HG03280 (cell line): Measurements from ENCODE around the gene SLC2A1.
A peak's percentile ranks its signal among the peaks of the same experiment; 100 is the strongest.

Source experiments
- ATAC-seq: cut with Tn5 transposase; IDR thresholded peaks from one replicate; pipeline ENCODE4 v1.9.1; 2021; ENCODE audit warnings: mild to moderate bottlenecking, moderate library complexity; ENCODE audit not compliant: unreplicated experiment

The SLC2A1 gene

DNA sequence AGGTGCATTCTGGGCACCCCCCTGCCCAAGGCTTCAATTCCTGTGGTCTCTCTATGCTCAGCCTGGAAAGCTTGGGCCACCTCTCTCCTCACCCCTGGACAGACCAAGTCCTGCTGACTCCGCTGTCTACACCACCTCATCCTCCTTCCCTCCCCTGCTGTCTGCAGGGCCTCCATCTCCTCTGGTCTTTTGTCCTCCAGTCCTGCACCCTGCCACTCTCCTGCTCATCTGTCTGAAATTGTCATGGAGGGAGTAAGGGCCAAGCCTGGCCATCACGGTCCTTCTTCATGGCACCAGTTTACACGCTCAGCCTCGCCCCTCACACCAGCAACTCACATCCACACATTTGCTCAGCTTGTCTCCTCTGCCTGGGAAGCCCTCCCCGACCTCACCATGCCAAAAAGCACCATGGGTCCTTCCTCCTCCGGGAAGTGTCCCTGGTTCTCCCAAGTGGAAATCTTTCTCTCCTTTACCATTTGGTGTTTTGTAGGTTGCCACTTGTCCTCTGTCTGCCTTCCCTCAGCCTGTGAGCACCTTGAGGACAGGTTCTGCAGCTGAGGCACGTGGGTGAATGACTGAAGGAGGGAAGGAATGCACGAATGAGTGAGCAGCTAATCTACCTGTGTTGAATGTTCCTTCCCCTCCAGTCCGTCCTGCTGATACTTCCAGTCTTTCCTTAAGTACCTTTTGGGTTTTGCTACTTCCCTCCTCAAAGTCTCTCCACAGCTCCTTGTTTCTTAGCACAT is 2.1 kb upstream of the SLC2A1 start:
- ATAC-seq: no peak

DNA sequence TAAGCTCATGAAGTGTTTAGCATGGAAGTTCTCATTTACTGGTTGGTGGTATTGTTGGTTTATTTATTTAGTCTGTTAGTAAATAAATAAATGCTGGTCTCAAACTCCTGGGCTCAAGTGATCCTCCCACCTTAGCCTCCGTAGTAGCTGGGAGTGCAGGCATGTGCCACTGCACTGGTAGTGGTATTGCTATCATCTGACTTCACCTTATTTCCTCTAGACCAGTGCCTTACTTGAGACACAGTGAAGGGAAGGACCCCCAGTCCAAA is 1.4 kb upstream of the SLC2A1 start:
- no peak for ATAC-seq

DNA sequence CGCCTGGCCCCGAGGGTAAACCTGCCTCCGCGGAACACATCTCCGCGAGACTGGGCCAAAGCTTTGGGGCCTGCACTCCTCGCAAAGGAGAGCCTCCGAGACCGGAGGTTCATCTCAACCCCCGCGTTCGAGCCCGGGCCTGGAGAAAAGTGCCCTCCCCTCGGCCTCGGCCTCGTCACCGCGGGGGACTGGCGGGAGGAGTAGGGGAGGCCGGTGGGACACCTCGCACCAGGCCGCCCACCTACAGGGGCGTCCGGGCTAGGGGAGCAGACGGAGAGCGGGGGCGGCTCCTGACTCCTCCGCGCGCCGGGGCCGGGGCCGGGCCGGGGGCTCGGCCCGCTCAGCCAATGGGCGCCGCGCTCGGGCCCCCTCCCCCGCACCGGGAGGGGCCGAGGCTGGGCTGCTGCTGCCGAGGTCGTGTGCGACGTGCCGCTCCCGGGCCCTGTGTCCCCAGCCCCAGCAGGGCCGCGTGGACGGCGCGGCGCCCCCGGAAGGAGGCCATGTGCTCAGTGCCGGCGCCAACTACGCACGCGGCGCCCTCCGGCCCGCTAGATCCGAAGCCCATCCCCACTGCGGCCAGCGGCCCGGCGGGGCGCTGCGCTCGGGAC is 684 bp downstream of the SLC2A1 start:
- ATAC-seq: peak; percentile 50

DNA sequence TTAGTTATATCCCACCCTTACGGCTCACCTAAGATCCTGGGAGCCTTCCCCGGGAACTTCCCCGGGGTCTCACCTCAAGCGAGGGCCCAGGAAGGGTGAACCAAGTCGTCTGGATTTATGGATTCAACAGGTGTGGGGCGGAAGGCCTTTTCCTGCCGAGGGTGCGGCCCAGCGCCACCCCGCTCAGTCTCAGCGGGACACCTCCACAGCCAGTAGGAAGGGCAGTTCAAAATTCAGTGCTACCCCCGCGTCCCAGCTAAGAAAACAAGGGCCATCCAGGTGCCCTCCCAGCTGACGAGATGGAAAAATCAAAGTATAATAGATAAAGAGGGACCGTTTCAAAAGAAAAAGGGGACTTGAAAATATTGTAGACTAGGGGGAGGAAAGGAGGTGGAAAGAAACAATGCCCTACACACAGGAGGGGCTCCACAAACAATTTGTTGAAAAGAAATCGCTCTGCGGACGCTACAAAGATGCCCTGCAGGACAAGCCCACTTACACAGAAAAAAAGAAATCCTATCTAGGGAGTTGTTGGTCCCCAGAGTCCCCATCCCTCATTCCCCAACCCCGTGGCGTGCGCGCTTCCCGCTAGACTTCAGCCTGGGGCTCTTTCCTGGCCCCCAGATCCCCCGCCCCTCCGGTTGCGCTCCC is 1.3 kb downstream of the SLC2A1 start:
- no peak for ATAC-seq

DNA sequence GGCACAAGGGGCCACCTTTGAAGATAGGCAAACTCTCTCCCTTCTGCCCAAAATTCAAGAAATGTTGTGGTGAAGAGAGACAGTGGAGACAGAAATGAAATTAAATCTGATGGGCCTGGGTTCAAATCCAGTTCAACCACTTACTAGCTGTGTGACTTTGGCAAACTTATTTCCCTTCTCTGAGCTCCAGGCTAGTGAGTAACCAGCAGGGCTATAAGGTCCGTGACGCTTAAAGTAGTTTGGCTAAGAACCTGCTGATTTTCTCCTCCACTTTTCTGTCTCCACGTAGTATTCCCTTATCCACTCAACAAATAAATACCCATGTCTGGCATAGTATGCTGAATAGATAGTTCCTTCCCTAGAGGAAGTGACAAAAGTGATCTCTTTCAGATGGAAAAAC is 1.9 kb downstream of the SLC2A1 start:
- ATAC-seq: no peak

DNA sequence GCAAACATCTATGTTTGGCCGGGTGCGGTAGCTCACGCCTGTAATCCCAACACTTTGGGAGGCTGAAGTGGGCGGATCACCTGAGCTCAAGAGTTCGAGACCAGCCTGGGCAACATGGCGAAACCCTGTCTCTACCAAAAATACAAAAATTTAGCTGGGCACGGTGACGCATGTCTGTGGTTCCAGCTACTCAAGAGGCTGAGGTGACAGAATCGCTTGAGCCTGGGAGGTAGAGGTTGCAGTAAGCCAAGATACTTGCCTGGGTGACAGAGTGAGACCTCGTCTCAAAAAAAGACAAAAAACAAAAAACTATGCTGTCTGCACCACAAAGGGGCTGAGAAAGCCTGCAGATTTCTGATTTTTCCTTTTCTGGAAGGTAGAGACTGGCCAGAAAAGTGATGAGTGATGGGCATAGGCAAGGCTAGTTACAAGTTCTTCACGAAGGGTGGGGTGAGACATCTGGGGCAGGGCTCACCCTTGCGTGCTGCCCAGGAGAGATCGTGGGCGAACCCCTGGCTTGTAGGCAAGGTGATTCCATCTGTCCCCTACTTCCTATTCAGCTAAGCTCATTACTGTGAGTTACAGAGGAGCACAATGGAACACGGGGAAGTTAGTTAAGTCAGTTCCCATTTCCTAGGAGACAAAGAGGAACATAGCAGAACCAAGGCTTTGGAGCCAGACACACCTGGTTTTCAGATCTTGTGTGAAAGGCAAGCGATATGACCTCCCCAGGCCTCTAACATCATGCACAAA is 3.2 kb downstream of the SLC2A1 start:
- no peak for ATAC-seq

DNA sequence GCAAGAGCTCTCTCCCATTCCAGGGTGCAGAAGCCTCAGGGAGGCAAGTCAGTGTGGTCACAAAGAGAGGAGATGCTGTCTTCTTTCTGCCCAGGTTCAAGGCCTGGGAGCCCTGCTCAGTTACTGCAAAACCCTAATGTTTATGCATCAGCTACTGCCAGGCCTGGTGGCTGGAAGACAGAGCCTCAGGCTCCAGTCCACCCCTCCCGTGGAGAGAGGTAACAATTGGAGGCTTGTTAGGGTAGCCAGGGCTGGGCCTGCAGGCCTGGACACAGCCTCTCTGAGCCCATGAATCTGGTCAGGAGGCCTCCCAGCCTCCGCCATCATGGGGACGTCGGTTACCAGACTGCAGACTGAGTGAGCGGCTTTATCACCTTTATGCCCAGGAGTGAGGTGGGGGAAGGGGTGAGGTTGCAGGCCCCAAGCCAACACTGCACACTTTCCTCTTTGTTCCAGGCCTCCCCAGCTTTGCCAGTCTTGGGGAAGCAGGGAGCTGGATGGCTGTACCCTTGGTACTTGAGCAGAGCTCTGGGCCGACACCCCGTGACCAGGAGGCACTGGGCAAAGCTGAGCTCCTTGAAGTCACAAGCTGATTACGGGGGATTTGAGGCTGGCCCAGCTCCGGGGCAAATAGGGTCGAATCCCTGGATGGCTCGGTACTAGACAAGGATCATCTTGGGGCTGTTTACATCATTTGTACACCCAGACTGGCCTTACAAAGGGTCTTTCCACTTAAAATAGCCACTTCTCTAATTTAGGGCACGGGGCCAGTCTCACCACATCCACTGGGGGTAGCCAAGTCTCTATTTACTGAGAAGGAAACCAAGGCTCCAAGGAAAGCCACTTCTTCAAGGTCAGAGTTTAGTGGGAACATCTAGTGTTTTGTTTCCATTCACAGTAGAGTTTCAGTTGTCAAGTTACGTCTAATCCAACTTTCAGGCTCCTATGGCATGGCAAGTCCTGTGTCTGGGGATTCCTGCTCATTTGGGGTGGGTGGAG is 5.2 kb downstream of the SLC2A1 start:
- no peak for ATAC-seq

DNA sequence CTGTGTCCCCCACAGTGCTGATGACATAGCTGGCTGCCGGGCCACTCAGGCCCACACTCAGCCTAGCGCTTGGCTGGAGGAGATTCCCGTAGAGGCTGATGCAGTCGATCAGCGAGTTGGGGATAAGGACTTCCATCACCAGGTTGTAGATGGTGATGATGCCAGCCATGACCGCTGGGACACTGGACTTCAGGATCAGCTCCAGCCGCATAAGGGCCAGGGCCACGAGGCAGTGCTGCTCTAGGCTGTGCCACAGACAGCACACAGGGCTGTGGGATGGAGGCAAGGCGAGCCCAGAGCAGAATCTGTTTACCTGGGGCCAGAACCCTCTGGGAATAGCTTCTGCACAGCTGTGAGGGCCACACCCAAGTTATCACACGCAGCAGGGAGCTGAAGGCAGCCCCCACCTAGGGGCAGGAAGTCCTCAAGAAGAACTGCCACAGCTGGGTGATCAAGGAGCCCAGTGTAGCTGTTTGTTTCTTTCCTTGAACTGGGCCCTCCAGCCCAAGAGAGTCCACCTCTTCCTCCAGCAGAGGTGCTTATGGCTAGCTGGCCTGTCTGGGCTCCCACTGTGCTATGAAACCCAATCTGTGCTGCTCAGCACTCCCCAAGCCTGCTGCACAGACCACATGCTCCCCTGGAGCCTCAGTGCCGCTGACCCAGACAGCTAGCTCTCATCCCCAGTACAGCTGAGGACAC is 6.2 kb downstream of the SLC2A1 start:
- ATAC-seq: no peak

DNA sequence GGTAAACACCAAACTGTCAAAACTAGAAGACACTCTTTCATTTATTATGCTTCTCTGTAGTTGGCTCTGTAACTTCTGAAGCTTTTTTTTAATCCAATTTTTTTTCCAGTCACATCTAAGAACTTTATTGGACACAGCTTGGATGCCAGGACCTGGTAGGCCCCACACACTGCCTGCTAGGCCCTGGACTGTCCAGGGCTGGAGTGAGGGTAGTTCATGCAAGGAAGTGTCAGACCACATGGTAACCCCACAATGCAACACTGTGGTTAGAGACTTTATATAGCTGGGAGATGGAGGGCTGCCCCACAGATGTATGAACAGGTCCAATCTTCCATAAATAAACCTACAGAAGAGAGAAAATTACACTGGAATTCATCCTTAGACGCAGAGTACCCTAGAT is 7.1 kb downstream of the SLC2A1 start:
- no peak for ATAC-seq

DNA sequence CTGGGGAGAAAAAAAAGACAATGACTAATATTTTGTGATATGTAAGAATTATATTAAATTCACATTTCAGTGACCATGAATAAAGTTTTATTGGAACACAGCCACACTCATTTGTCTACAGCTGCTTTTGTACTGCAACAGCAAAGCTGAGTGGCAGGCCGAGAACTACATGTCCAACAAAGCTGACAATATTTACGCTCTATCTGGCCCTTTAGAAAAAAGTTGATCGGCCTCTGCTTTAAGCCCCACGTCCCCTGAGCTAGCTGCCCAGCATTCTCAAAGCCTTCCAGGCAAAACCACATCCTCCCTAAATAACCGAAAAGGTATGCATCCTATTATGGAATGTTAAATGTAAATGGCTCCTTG is 8.6 kb downstream of the SLC2A1 start:
- ATAC-seq: no peak

DNA sequence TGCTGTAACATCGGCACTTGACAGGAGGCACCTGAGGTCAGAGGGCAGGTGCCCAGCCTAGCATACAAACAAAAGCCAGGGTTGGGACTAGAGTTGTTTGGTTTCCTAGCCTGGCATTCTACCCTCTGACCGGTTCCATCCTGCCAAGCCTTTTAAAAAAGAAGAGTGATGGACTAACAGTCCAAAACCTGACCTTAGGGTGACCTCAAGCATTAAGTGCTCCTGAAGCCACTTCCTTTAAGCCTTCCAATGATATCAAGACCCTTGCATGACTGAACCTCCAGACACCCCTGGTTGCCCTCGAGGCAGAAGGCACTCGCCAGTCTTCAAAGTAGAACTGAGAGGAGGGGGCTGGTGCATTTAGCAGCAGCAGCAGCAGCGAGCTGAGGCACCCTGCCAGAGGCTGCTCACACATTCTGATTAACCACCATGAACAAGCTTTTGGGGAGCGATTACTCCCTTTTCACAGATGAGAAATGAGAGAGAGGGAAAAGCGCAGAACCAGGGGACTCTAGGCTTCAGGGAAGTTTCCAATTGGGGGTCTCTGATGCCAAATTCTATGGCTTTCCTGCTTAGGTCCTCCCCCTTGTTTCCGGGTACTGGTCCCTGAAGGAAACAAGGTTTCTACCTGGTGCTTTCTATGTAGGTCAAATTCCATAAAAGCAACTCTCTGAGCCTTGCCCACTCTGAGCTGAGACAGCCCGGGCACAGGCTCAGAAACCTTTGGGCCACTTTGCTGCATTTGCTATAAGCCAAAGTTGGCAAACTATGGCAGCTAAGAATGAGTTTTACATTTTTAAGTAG is 9.2 kb downstream of the SLC2A1 start:
- no peak for ATAC-seq

DNA sequence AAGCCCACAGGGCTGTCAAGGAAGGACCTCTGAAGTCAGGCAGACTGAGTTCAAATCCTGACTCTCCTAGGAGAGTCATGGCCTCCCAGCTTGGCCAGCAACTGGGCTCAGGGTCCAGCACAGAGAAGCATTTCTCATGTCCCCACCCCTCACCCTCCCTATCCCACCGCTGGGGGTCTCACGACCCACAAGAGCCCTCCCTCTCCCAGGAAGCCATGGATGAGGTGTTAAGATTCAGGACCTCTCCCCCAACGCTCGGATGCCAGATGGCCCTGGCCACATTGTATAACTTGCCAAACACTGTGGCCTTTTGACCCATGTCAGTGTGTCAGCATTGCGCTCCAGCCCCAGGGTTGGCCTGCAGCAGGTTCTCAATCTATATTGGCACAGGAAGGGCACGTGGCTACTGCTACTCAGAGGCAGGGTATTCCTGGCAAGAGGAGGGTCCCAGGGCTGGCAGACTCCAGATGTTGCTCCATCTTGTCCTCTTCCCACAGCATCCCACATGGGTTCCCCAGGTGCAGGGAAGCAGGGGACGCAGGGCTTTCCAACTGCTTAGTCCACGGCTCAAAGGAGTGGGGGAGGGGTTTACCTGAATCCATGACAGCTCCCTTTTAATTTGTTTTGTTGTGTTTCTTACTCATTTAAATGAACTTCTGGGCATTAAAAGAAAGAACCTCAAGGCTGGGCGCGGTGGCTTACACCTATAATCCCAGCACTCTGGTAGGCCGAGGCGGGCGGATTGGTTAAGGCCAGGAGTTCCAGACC is 10.5 kb downstream of the SLC2A1 start:
- no peak for ATAC-seq

DNA sequence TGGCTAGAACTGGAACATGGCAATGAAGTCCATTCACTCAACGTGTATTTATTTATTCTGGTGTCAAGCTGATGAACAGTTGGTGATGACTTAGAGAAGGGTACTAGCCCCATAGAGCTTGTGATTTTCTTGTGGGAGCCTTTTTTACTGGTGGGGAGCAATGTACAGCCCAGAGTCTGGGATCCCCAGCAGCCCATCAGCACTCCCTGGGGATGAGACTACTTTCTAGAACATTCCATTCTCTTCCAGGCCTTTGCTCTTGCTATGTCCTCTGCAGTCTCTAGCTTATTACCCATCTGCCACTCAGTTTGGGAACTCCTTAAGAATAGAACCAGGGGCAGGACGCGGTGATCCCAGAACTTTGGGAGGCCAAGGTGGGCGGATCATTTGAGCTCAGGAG is 11.6 kb downstream of the SLC2A1 start:
- ATAC-seq: no peak

DNA sequence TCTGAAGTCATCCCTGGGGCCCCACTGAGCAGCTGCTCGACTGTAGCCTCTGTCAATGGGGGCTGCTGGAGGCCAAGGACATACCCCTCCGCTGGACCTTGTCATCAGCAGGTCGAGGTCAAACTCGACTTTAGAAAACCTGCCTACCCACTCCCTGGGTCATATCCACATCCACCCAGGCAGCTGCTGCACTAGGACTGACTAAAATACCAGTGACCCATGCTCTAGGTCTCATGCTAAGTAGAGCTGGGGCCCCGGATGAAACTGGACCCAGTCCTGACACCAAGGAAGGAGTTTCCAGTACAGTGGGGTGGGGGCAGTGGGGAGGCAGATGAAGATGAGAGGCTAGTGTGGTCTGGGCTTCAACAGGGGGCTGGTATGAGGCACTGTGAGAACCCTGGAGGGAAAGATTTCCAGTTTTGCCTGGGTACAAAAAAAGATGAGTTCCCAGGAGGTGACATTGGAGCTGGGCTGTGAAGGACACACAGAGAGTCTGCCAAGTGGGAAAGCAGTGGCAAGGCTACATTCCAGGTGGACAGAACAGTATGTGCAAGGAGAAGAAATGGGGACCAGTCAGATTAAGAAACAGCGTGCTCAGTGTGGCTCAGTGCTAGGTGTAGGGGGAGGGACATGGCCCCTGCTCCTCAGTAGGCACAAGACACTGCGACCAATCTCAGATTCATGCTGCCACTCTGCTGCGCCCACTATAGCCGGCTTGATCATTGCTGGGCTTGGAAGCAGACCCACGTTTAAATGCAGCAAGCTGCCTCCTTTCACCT is 12.4 kb downstream of the SLC2A1 start:
- no peak for ATAC-seq

DNA sequence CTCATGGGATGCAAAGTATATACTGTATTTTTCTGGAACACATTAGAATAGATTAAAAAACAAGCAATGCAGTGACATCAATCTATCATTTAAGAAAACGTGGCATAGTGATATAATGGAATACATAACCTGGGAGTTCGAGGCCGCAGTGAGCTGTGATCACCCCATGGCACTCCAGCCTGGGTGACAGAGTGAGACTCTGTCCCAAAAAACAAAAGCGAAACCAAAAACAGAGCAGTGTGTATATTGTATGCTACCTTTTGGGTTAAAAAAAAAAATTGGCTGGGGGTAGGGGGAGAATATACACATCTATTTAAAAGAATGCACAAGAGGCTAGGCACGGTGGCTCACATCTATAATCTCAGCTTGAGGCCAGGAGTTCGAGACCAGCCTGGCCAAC is 13.5 kb downstream of the SLC2A1 start:
- no peak for ATAC-seq

DNA sequence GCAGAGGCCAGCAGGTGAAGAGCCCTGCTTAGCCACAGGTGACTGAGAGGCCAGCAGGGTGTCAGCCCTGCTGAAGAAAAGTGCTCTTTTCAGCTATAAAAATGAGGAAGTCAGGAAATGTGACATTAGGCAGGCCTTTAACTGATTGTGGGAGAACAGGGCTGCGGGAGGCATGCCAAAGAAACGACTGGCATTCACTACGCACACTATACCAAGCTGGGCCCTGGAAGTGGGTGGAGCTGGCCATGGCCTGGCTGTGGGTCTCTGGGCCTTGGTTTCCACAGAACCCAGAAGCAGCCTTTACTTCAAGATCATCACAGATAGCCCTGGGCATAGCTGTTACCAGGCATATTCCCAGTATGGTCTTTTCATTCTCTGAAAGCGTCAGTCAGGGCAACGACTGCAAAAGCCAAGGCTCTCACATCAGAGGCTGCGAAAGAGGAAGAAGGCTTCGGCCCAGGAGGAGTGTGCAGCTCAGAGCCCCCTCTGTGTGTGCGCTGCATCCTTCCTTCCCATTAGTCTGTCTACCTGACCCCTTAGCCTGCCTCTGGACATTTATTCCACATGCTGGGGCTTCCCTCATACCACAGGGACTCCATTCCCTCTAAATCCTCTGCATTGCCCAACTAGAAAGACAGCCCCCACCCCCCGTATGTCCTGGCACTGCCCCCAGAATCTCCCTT is 14.3 kb downstream of the SLC2A1 start:
- ATAC-seq: no peak

DNA sequence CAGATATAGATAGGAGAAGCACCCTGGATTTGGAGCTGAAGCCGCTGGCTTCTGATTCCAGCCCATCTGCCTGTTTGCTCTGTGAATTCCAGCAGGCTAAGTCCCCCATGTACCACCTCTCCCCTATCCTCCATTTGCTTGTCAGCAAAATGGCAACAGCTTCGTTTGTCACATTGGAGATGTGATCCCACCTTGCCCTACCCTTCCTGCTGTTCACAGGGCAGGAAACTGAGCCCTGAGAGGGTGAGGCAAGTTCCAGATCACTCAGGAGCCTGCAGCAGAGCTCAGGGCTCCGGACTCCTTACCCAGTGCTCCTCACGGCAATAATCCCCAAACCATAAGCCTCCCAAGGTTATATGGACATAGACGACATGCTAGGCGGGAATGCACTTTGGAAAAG is 14.9 kb downstream of the SLC2A1 start:
- no peak for ATAC-seq
